NCI-H1092 (cell line): ENCODE results near the gene SUPT3H.
A peak's percentile ranks its signal among the peaks of the same experiment; 100 is the strongest.

Source experiments
- DNase-seq: peaks from one replicate; lab custom pipeline; 2025; lab: John Stamatoyannopoulos, UW

Gene SUPT3H

GRCh38 chr6:45377554-45378333 is at the start of gene SUPT3H:
Gene SUPT3H (minus strand): TSS chr6:45377934.
- peak; percentile 20 for DNase-seq

GRCh38 chr6:45426251-45426650 is 48.5 kb upstream of the SUPT3H start:
- DNase-seq, result no peak

GRCh38 chr6:45424451-45424861 is 46.7 kb upstream of the SUPT3H start:
- DNase-seq, result no peak

GRCh38 chr6:45423824-45424450 is 46.2 kb upstream of the SUPT3H start:
- DNase-seq, result no peak

- no peak for DNase-seq
Measured at GRCh38 chr6:45423111-45423823, 45.5 kb upstream of the SUPT3H start.

- DNase-seq, result no peak
Measured at GRCh38 chr6:45422503-45423110, 44.9 kb upstream of the SUPT3H start.

GRCh38 chr6:45421709-45422502 is 44.2 kb upstream of the SUPT3H start:
- no peak for DNase-seq

- no peak for DNase-seq
Measured at GRCh38 chr6:45420909-45421708, 43.4 kb upstream of the SUPT3H start.

GRCh38 chr6:45420083-45420908 is 42.6 kb upstream of the SUPT3H start:
- no peak for DNase-seq

GRCh38 chr6:45419571-45420082 is 41.9 kb upstream of the SUPT3H start:
- DNase-seq, result no peak

- no peak for DNase-seq
Measured at GRCh38 chr6:45417436-45417835, 39.7 kb upstream of the SUPT3H start.

- DNase-seq, result no peak
Measured at GRCh38 chr6:45416700-45417099, 39.0 kb upstream of the SUPT3H start.

- DNase-seq, result no peak
Measured at GRCh38 chr6:45415788-45416518, 38.2 kb upstream of the SUPT3H start.

GRCh38 chr6:45415315-45415714 is 37.6 kb upstream of the SUPT3H start:
- no peak for DNase-seq

GRCh38 chr6:45411959-45412358 is 34.2 kb upstream of the SUPT3H start:
- DNase-seq, result no peak

- DNase-seq, result no peak
Measured at GRCh38 chr6:45400021-45400420, 22.3 kb upstream of the SUPT3H start.

GRCh38 chr6:45398075-45398813 is 20.5 kb upstream of the SUPT3H start:
- no peak for DNase-seq

GRCh38 chr6:45394586-45395095 is 16.9 kb upstream of the SUPT3H start:
- no peak for DNase-seq
